SK-N-SH (cell line): Measurements from ENCODE around the gene WWOX.

Experiments
- FOXJ3 ChIP-seq: sonication (generic); formaldehyde crosslinking; IDR thresholded peaks from 2 replicates; pipeline ENCODE4 v1.5.1; 2020; ENCODE audit warnings: mild to moderate bottlenecking, missing genetic modification reagents
- GABPA ChIP-seq: IDR thresholded peaks from 2 replicates; pipeline ENCODE4 v1.4.0; 2012; ENCODE audit warnings: low read depth, mild to moderate bottlenecking
- GATA2 ChIP-seq: sonication (generic); formaldehyde crosslinking; IDR thresholded peaks from 2 replicates; pipeline ENCODE4 v1.5.0; 2020; ENCODE audit warnings: mild to moderate bottlenecking, missing genetic modification reagents
- TCF12 ChIP-seq: IDR thresholded peaks from 2 replicates; pipeline ENCODE4 v1.4.0; 2012
- TEAD4 ChIP-seq: IDR thresholded peaks from 2 replicates; pipeline ENCODE4 v1.4.0; 2012; ENCODE audit warnings: mild to moderate bottlenecking, borderline replicate concordance; ENCODE audit not compliant: insufficient read depth
- TF ChIP-seq, protein P1 (sequence below): fragments of 200-600 bp; sonication (generic); IDR thresholded peaks from 2 replicates; pipeline ENCODE4 v1.6.1; 2017; ENCODE audit warnings: antibody characterized with exemption, mild to moderate bottlenecking, moderate library complexity
- TF ChIP-seq, protein P2 (sequence below): IDR thresholded peaks from 2 replicates; pipeline ENCODE4 v1.6.1; 2012; ENCODE audit warnings: mild to moderate bottlenecking, low read depth, low read length, moderate library complexity
- TF ChIP-seq, protein P3 (sequence below): fragments of 150-350 bp; IDR thresholded peaks from 2 replicates; pipeline ENCODE4 v1.6.1; 2016; ENCODE audit warnings: mild to moderate bottlenecking, low read depth, low read length

DNA sequence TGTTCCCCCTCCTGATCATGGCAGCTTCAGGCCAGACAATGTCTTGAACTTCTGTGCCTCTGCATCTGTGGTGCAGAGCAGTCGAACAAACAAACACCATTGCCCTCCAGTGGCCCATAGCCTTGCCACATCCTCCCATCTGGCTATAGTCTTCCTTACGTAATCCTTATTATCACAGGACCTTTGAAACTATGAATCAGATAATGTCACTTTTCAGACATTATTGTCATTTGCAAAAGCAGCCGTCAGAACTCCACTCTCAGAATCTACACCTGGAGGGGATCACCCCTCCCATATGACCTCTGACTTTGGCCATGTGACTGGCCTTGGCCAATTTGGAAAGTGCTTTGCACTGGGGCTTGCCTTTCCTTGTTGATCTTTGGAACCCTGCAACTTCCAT lies 1113.8 kb downstream of the WWOX start:
- TF ChIP-seq, protein P1, sequence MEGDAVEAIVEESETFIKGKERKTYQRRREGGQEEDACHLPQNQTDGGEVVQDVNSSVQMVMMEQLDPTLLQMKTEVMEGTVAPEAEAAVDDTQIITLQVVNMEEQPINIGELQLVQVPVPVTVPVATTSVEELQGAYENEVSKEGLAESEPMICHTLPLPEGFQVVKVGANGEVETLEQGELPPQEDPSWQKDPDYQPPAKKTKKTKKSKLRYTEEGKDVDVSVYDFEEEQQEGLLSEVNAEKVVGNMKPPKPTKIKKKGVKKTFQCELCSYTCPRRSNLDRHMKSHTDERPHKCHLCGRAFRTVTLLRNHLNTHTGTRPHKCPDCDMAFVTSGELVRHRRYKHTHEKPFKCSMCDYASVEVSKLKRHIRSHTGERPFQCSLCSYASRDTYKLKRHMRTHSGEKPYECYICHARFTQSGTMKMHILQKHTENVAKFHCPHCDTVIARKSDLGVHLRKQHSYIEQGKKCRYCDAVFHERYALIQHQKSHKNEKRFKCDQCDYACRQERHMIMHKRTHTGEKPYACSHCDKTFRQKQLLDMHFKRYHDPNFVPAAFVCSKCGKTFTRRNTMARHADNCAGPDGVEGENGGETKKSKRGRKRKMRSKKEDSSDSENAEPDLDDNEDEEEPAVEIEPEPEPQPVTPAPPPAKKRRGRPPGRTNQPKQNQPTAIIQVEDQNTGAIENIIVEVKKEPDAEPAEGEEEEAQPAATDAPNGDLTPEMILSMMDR = no peak
- no peak for TF ChIP-seq FOXJ3 (CRISPR knock-in tag)
- no peak for TF ChIP-seq GATA2 (CRISPR knock-in tag)
- TF ChIP-seq TCF12 = no peak
- no peak for TF ChIP-seq TEAD4
- no peak for TF ChIP-seq GABPA
- TF ChIP-seq, protein P2, sequence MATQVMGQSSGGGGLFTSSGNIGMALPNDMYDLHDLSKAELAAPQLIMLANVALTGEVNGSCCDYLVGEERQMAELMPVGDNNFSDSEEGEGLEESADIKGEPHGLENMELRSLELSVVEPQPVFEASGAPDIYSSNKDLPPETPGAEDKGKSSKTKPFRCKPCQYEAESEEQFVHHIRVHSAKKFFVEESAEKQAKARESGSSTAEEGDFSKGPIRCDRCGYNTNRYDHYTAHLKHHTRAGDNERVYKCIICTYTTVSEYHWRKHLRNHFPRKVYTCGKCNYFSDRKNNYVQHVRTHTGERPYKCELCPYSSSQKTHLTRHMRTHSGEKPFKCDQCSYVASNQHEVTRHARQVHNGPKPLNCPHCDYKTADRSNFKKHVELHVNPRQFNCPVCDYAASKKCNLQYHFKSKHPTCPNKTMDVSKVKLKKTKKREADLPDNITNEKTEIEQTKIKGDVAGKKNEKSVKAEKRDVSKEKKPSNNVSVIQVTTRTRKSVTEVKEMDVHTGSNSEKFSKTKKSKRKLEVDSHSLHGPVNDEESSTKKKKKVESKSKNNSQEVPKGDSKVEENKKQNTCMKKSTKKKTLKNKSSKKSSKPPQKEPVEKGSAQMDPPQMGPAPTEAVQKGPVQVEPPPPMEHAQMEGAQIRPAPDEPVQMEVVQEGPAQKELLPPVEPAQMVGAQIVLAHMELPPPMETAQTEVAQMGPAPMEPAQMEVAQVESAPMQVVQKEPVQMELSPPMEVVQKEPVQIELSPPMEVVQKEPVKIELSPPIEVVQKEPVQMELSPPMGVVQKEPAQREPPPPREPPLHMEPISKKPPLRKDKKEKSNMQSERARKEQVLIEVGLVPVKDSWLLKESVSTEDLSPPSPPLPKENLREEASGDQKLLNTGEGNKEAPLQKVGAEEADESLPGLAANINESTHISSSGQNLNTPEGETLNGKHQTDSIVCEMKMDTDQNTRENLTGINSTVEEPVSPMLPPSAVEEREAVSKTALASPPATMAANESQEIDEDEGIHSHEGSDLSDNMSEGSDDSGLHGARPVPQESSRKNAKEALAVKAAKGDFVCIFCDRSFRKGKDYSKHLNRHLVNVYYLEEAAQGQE = no peak
- TF ChIP-seq, protein P3, sequence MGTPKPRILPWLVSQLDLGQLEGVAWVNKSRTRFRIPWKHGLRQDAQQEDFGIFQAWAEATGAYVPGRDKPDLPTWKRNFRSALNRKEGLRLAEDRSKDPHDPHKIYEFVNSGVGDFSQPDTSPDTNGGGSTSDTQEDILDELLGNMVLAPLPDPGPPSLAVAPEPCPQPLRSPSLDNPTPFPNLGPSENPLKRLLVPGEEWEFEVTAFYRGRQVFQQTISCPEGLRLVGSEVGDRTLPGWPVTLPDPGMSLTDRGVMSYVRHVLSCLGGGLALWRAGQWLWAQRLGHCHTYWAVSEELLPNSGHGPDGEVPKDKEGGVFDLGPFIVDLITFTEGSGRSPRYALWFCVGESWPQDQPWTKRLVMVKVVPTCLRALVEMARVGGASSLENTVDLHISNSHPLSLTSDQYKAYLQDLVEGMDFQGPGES = no peak
